Left cardiac atrium (tissue), 4 donors: ENCODE measurements around the gene PCDHB6. TPM values are rescaled to one million over a fixed set of nuclear protein-coding genes. Genes with fewer than 3 reads are reported as not detected.
"Not testable (repeated sequence)": the region's sequence is repeated elsewhere in the genome, so short reads cannot be mapped to it uniquely, and the experiment has no call there.

Experiments
- ATAC-seq, 2 donors: fragments of 200-7000 bp; cut with Tn5 transposase; one replicate each; pipeline ENCODE4 v1.9.1; 2020; ENCODE audit warnings: mild to moderate bottlenecking in 2 of 2, moderate library complexity in 2 of 2
- DNase-seq: peaks from one replicate; pipeline ENCODE4 v3.0.0-alpha.2; 2020
- intact Hi-C, 2 donors: fragments of 100-400 bp; cut with DNase I; formaldehyde crosslinking; loops; one replicate each; pipeline versions ENCODE4 v1.14.1 to v1.15.1; 2022 to 2023
- total RNA-seq, 2 donors: library from RNA; stranded (reverse); fragmentation: NEBNext Ultra II Directional; extraction: Animal tissue kit (Norgen Biotek cat#: 25700); gene quantifications; one replicate each; pipeline ENCODE4 v1.2.1, GENCODE V29; 2021
- donor health status: DM: no; HTN: yes; CAD: no.
- donor health status: DM: no; HTN: yes; CAD: no; lungs with severe emphysema.
- donor health status: DM: yes; HTN: yes; CAD: no.
- donor health status: Dilated cardiomyopathy.

Gene PCDHB6
- total RNA-seq, 2 donors from 2014 or later: 0.71 to 0.86 TPM

DNA sequence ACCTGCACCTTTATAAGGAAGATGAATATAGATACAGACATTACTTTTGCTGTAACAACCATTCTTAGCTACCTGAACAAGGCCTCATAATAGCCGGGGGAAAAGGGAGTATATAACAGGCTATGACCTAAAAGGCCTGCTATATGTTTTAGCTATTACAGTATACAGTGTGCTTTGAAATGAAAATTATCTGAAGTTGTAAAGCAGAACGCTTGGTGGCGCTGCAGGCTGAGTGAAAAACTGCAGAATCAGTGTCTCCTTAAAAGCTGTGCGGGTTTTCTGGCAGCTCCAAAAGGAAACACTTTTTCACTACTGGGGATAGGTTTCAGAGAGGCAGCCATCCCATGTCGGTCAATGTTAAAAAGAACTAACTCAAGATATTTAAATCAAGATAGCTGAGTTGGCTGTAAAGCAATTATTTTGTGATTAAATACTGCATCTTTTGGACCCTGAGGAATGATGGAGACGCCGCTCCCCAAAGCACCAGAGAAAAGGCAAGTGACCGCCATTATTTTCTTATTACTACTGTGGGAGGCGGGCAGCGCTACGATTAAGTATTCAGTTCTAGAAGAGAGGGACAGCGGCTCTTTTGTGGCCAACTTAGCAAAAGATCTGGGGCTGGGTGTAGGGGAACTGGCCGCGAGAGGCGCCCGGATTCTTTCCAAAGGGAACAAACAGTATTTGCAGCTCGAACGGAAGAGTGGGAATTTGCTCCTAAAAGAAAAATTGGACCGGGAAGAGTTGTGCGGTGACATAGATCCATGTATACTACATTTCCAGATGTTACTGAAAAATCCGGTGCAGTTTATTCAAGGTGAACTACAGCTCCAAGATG is 5.9 kb downstream of the PCDHB6 start:
- ATAC-seq: no peak
- intact Hi-C loops: no loop called here
- DNase-seq: no peak

DNA sequence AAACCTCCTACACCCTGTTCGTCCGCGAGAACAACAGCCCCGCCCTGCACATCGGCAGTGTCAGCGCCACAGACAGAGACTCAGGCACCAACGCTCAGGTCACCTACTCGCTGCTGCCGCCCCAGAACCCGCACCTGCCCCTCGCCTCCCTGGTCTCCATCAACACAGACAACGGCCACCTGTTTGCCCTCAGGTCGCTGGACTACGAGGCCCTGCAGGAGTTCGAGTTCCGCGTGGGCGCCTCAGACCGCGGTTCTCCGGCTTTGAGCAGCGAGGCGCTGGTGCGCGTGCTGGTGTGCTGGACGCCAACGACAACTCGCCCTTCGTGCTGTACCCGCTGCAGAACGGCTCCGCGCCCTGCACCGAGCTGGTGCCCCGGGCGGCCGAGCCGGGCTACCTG is 7.5 kb downstream of the PCDHB6 start:
- ATAC-seq, intact Hi-C loops, DNase-seq: not testable (repeated sequence)

DNA sequence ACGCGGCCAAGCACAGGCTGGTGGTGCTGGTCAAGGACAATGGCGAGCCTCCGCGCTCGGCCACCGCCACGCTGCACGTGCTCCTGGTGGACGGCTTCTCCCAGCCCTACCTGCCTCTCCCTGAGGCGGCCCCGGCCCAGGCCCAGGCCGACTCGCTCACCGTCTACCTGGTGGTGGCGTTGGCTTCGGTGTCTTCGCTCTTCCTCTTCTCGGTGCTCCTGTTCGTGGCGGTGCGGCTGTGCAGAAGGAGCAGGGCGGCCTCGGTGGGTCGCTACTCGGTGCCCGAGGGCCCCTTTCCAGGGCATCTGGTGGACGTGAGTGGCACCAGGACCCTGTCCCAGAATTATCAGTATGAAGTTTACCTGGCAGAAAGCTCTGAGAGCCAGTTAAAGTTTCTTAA is 8.0 kb downstream of the PCDHB6 start:
- ATAC-seq, DNase-seq, intact Hi-C loops: not testable (repeated sequence)

DNA sequence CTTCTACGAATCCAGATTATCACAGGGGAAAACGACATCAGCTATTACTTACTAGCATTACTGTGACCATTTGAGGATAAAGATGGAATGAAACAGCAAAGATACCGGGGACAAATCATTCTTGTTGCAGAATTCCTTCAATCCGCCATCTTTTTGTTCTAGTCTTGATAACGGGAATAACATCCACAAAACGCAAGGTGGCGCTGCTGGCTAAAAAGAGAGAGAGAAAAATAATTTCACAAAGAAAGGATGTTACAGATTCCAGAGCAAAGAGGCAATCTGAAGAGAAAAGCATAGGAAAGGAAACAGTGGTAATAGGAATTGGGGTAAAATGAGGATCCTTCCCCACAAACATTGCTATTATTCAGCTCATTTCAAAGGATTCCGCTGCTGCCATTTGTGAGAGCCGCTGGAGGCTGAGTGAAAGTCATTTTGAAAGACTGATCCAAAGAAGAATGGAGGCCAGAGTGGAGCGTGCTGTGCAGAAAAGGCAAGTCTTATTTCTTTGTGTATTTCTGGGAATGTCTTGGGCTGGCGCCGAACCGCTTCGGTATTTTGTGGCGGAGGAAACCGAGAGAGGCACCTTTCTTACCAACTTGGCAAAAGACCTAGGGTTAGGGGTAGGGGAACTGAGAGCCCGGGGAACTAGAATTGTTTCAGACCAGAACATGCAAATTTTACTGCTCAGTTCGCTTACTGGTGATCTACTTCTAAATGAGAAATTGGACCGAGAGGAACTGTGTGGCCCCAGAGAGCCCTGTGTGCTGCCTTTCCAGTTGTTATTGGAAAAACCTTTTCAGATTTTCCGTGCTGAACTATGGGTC is 22.7 kb downstream of the PCDHB6 start, which contains the start of gene PCDHB7:
TSS of gene PCDHB7 (plus strand) at position 264 of the 824 bp plus-strand sequence. CDS start at position 456, 192 bp downstream.
- intact Hi-C loops: no loop called here
- ATAC-seq (no peak), DNase-seq (no peak)

DNA sequence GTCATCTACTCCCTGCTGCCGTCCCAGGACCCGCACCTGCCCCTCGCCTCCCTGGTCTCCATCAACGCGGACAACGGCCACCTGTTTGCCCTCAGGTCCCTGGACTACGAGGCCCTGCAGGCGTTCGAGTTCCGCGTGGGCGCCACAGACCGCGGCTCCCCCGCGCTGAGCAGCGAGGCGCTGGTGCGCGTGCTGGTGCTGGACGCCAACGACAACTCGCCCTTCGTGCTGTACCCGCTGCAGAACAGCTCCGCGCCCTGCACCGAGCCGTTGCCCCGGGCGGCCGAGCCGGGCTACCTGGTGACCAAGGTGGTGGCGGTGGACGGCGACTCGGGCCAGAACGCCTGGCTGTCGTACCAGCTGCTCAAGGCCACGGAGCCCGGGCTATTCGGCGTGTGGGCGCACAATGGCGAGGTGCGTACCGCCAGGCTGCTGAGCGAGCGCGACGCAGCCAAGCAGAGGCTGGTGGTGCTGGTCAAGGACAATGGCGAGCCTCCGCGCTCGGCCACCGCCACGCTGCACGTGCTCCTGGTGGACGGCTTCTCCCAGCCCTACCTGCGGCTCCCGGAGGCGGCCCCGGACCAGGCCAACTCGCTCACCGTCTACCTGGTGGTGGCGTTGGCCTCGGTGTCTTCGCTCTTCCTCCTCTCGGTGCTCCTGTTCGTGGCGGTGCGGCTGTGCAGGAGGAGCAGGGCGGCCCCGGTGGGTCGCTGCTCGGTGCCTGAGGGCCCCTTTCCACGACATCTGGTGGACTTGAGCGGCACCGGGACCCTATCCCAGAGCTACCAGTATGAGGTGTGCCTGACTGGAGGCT is 24.6 kb downstream of the PCDHB6 start:
- DNase-seq, intact Hi-C loops, ATAC-seq: not testable (repeated sequence)

DNA sequence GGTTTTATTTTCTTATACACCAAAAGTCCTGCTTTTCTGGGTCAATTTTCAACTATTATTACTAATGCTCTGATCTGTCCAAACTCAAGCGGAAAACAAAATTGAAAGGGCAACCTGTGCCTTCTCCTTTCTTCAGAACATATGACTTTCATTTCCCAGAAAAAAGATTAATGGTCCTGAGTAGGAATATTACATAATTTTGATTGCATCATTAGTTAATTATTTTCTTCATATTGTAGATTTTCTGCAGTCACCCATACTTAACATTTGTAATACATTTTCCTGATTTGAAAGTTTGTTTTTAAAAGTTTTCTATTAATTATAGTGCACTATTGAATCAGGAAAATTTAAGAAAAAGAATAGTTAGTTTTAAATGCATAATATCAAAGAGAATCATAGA is 26.1 kb downstream of the PCDHB6 start:
- intact Hi-C loops: no loop called here

DNA sequence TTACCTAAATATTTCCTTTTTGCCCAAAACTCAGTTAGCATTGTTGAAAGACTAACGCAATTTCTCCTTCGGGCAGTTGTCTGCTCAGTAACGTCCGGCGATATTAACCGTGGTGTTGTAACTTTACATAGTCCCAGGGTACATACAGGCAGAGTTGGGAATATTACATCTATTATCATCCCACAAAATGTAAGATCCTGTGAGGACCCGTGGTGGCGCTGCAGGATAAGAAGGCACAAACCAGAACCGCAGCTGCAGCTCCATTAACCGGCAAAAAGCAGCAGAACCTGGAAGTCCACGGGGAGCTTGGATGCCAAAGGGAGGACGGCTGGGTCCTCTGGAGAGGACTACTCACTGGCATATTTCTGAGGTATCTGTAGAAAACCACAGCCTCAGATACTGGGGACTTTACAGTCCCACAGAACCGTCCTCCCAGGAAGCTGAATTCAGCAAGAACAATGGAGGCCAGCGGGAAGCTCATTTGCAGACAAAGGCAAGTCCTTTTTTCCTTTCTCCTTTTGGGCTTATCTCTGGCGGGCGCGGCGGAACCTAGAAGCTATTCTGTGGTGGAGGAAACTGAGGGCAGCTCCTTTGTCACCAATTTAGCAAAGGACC is 27.8 kb downstream of the PCDHB6 start, which contains the start of gene PCDHB8:
TSS of gene PCDHB8 (plus strand) at position 214 of the 615 bp plus-strand sequence. CDS start at position 459, 245 bp downstream.
- peak; percentile 65 to 68 for ATAC-seq
- intact Hi-C loops, DNase-seq: not testable (repeated sequence)

More for the DNA sequence above, 26.1 kb downstream of the PCDHB6 start:
- ATAC-seq (no peak), DNase-seq (no peak)

DNA sequence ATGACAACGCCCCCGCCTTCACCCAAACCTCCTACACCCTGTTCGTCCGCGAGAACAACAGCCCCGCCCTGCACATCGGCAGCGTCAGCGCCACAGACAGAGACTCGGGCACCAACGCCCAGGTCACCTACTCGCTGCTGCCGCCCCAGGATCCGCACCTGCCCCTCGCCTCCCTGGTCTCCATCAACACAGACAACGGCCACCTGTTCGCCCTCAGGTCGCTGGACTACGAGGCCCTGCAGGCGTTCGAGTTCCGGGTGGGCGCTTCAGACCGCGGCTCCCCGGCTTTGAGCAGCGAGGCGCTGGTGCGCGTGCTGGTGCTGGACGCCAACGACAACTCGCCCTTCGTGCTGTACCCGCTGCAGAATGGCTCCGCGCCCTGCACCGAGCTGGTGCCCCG is 29.5 kb downstream of the PCDHB6 start:
- ATAC-seq, DNase-seq: not testable (repeated sequence)

DNA sequence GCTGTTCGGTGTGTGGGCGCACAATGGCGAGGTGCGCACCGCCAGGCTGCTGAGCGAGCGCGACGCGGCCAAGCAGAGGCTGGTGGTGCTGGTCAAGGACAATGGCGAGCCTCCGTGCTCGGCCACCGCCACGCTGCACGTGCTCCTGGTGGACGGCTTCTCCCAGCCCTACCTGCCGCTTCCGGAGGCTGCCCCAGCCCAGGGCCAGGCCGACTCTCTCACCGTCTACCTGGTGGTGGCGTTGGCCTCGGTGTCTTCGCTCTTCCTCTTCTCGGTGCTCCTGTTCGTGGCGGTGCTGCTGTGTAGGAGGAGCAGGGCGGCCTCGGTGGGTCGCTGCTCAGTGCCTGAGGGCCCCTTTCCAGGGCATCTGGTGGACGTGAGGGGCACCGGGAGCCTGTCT is 30.0 kb downstream of the PCDHB6 start:
- intact Hi-C loops, ATAC-seq, DNase-seq: not testable (repeated sequence)

More for the DNA sequence above, 29.5 kb downstream of the PCDHB6 start:
- intact Hi-C loops: not testable (repeated sequence)

DNA sequence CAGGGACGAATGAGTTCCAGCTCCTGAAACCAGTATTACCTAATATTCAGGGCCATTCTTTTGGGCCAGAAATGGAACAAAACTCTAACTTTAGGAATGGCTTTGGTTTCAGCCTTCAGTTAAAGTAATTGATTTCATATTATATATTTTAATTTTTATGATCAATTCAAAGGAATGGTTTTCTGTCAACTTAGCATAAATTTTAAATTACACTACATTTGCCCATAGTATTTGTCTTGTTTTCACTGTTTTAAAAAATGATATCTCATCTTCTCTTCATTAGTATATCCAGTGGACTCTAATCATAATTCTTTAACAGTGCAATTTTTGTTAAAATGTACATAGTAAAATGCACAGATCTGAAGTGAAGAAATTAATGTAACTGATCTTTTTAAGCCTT is 30.5 kb downstream of the PCDHB6 start:
- intact Hi-C loops: no loop called here
- ATAC-seq: no peak
- no peak for DNase-seq

DNA sequence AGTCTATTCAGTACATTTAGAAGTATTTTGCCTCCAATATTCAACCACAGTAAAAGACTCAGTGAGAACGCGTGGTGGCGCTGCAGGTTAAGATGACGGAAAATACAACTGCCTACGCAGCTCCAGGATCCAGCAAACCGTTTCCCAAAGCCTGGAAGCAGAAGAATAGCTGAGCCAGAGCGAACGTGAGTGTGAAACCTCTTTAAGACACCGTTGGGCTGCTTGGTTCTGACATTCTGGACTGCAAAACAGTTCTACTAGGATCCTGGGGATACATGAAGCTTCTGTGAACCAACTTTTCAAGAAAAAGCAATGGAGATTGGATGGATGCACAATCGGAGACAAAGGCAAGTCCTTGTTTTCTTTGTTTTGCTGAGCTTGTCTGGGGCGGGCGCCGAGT is 32.4 kb downstream of the PCDHB6 start, which contains the start of gene PCDHB16:
TSS of gene PCDHB16 (plus strand) at position 140 of the 400 bp plus-strand sequence. CDS start at position 313, 173 bp downstream.
- no peak for DNase-seq
- peak; percentile 50 to 73 for ATAC-seq
- intact Hi-C loops: no loop called here

DNA sequence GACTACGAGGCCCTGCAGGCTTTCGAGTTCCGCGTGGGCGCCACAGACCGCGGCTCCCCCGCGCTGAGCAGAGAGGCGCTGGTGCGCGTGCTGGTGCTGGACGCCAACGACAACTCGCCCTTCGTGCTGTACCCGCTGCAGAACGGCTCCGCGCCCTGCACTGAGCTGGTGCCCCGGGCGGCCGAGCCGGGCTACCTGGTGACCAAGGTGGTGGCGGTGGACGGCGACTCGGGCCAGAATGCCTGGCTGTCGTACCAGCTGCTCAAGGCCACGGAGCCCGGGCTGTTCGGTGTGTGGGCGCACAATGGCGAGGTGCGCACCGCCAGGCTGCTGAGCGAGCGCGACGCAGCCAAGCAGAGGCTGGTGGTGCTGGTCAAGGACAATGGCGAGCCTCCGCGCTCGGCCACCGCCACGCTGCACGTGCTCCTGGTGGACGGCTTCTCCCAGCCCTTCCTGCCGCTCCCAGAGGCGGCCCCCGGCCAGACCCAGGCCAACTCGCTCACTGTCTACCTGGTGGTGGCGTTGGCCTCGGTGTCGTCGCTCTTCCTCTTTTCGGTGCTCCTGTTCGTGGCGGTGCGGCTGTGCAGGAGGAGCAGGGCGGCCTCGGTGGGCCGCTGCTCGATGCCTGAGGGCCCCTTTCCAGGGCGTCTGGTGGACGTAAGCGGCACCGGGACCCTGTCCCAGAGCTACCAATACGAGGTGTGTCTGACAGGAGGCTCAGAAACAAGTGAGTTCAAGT is 34.4 kb downstream of the PCDHB6 start:
- intact Hi-C loops: not testable (repeated sequence)

DNA sequence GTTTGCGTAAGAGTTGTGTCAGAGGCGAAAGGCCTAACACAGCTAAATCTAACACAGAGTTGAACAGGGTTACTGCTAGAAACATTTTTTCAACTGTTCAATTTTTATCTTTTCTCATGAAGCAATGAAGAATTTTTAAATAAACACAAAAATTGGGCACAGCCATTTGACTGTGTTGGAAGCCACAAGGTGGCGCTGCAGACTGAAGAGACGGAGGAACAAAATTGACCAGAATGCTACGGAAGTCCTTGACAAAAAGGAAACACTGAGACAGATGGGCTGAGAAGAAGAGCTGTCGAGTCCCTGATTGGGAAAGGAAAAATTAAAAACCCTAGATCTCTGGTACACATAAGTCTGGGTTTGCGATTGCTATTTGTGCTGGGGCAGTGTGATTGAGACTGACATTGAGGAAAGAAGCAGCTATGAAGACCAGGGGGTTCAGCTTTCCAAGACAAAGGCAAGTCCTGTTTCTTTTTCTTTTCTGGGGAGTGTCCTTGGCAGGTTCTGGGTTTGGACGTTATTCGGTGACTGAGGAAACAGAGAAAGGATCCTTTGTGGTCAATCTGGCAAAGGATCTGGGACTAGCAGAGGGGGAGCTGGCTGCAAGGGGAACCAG is 37.1 kb downstream of the PCDHB6 start, which contains the start of gene PCDHB9:
TSS of gene PCDHB9 (plus strand) at position 265 of the 616 bp plus-strand sequence. CDS start at position 423, 158 bp downstream.
- ATAC-seq (no peak), DNase-seq (no peak)
- intact Hi-C loops: no loop called here

More for the DNA sequence above, 34.4 kb downstream of the PCDHB6 start:
- DNase-seq, ATAC-seq: not testable (repeated sequence)

DNA sequence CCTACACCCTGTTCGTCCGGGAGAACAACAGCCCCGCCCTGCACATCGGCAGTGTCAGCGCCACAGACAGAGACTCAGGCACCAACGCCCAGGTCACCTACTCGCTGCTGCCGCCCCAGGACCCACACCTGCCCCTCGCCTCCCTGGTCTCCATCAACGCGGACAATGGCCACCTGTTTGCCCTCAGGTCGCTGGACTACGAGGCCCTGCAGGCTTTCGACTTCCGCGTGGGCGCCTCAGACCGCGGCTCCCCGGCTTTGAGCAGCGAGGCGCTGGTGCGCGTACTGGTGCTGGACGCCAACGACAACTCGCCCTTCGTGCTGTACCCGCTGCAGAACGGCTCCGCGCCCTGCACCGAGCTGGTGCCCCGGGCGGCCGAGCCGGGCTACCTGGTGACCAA is 38.8 kb downstream of the PCDHB6 start:
- ATAC-seq: not testable (repeated sequence)

DNA sequence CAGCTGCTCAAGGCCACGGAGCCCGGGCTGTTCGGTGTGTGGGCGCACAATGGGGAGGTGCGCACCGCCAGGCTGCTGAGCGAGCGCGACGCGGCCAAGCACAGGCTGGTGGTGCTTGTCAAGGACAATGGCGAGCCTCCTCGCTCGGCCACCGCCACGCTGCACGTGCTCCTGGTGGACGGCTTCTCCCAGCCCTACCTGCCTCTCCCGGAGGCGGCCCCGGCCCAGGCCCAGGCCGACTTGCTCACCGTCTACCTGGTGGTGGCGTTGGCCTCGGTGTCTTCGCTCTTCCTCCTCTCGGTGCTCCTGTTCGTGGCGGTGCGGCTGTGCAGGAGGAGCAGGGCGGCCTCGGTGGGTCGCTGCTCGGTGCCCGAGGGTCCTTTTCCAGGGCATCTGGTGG is 39.3 kb downstream of the PCDHB6 start:
- intact Hi-C loops, ATAC-seq, DNase-seq: not testable (repeated sequence)

More for the DNA sequence above, 38.8 kb downstream of the PCDHB6 start:
- DNase-seq, intact Hi-C loops: not testable (repeated sequence)

DNA sequence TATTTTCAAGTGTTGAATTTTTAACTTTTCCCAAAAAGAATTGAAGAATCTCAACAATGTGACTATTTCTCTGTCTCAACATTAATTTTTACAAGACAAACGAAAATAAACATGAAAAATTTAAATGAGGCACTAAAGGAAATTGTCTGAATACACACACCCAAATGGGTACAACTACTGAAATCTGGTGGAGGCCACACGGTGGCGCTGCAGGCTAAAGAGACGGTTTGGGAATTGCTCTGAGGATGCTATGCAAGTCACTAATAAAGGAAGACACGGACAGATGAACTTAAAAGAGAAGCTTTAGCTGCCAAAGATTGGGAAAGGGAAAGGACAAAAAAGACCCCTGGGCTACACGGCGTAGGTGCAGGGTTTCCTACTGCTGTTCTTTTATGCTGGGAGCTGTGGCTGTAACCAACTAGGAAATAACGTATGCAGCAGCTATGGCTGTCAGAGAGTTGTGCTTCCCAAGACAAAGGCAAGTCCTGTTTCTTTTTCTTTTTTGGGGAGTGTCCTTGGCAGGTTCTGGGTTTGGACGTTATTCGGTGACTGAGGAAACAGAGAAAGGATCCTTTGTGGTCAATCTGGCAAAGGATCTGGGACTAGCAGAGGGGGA is 42.4 kb downstream of the PCDHB6 start, which contains the start of gene PCDHB10:
TSS of gene PCDHB10 (plus strand) at position 244 of the 616 bp plus-strand sequence. CDS start at position 444, 200 bp downstream.
- DNase-seq: peak; percentile 29
- intact Hi-C loops: no loop called here
- ATAC-seq: no peak
